ENCODE results near the gene LYPD4. TPM values are rescaled to one million over a fixed set of nuclear protein-coding genes. Genes with fewer than 3 reads are reported as not detected.
A peak's percentile ranks its signal among the peaks of the same experiment; 100 is the strongest.

The LYPD4 gene
- total RNA-seq, 1 donor from 2014 or later, result not detected

GRCh38 chr19:41870401-41870873, 26.0 kb upstream of the LYPD4 start:
- peaks cover 61% of the 10 kb centered on the region for H3K36me3 ChIP-seq

GRCh38 chr19:41869374-41869955, 25.0 kb upstream of the LYPD4 start:
- peaks cover 71% of the 10 kb centered on the region for H3K36me3 ChIP-seq
- peak overlapping the region; percentile 63 for H3K27ac ChIP-seq (replicated peaks)
- H3K27me3 ChIP-seq (ENCODE audit: low read depth), result no peaks in the 10 kb centered on the region
- DNase-seq, result no peak
- H3K4me3 ChIP-seq, result no peak overlapping the region
- no peak for TF ChIP-seq CTCF (IDR thresholded peaks at IDR 0.05; ENCODE audit: borderline replicate concordance)
- intact Hi-C loops (cut with micrococcal nuclease), result loop anchor here (10.0 kb wide), 1 partner anchor 65 kb away; no protein-coding TSS in a partner anchor
- no peaks in the 10 kb centered on the region for H3K9me3 ChIP-seq (replicated peaks)
- H3K4me1 ChIP-seq, result peaks cover 77% of the 10 kb centered on the region

More at GRCh38 chr19:41870401-41870873, 26.0 kb upstream of the LYPD4 start:
- no peak overlapping the region for H3K4me3 ChIP-seq
- peaks cover 68% of the 10 kb centered on the region for H3K4me1 ChIP-seq
- H3K27ac ChIP-seq (replicated peaks), result peak overlapping the region; percentile 63
- intact Hi-C loops (cut with micrococcal nuclease), result no loop called here
- TF ChIP-seq CTCF (IDR thresholded peaks at IDR 0.05; ENCODE audit: borderline replicate concordance), result no peak
- H3K9me3 ChIP-seq (replicated peaks), result no peaks in the 10 kb centered on the region
- DNase-seq, result no peak
- no peaks in the 10 kb centered on the region for H3K27me3 ChIP-seq (ENCODE audit: low read depth)

- Histone ChIP-seq H3K4me3 (no peak overlapping the region), H3K27me3 (ENCODE audit: low read depth) (no peaks in the 10 kb centered on the region), H3K27ac (replicated peaks) (no peak overlapping the region), H3K9me3 (replicated peaks) (no peaks in the 10 kb centered on the region), H3K36me3 (peaks cover 76% of the 10 kb centered on the region), H3K4me1 (peaks cover 83% of the 10 kb centered on the region)
- no peak for TF ChIP-seq CTCF (IDR thresholded peaks at IDR 0.05; ENCODE audit: borderline replicate concordance)
- intact Hi-C loops (cut with micrococcal nuclease), result loop anchor here (10.0 kb wide), 1 partner anchor 66 kb away; no protein-coding TSS in a partner anchor
- no peak for DNase-seq
Measured at GRCh38 chr19:41868989-41869300, 24.5 kb upstream of the LYPD4 start.

GRCh38 chr19:41868120-41868988, 23.9 kb upstream of the LYPD4 start:
- no peak overlapping the region for H3K27ac ChIP-seq (replicated peaks)
- no peak overlapping the region for H3K4me3 ChIP-seq
- intact Hi-C loops (cut with micrococcal nuclease), result loop anchor here (10.0 kb wide), 1 partner anchor 66 kb away; no protein-coding TSS in a partner anchor
- no peak for DNase-seq
- no peak for TF ChIP-seq CTCF (IDR thresholded peaks at IDR 0.05; ENCODE audit: borderline replicate concordance)
- peaks cover 82% of the 10 kb centered on the region for H3K36me3 ChIP-seq
- H3K9me3 ChIP-seq (replicated peaks), result no peaks in the 10 kb centered on the region
- H3K27me3 ChIP-seq (ENCODE audit: low read depth), result no peaks in the 10 kb centered on the region
- peaks cover 83% of the 10 kb centered on the region for H3K4me1 ChIP-seq

- intact Hi-C loops (cut with micrococcal nuclease), result loop anchor here (10.0 kb wide), 1 partner anchor 69 kb away; no protein-coding TSS in a partner anchor
Measured at GRCh38 chr19:41866284-41866683, 21.8 kb upstream of the LYPD4 start.

More at GRCh38 chr19:41866284-41866683, 21.8 kb upstream of the LYPD4 start:
- no peak for TF ChIP-seq CTCF (IDR thresholded peaks at IDR 0.05; ENCODE audit: borderline replicate concordance)
- no peak for DNase-seq
- Histone ChIP-seq H3K4me1 (peaks cover 84% of the 10 kb centered on the region), H3K4me3 (no peak overlapping the region), H3K27ac (replicated peaks) (no peak overlapping the region), H3K36me3 (peaks cover 93% of the 10 kb centered on the region), H3K27me3 (ENCODE audit: low read depth) (no peaks in the 10 kb centered on the region), H3K9me3 (replicated peaks) (no peaks in the 10 kb centered on the region)
